Urinary bladder (tissue), 4 donors: ENCODE data around the gene TTC23L. TPM values are rescaled to one million over a fixed set of nuclear protein-coding genes. Genes with fewer than 3 reads are reported as not detected.
"Not testable (repeated sequence)": the region's sequence is repeated elsewhere in the genome, so short reads cannot be mapped to it uniquely, and the experiment has no call there.

Source experiments
- DNase-seq: peaks from one replicate; pipeline ENCODE4 v3.0.0-alpha.2; 2015; ENCODE audit errors: extremely low spot score
- H3K27ac ChIP-seq: one replicate; pipeline ENCODE4 v1.5.1; 2013; ENCODE audit warnings: low read depth, mild to moderate bottlenecking, moderate library complexity
- H3K36me3 ChIP-seq: one replicate; pipeline ENCODE4 v1.6.1; 2013; ENCODE audit warnings: mild to moderate bottlenecking, moderate library complexity; ENCODE audit not compliant: insufficient read depth
- H3K4me1 ChIP-seq: one replicate; pipeline ENCODE4 v1.6.1; 2013; ENCODE audit warnings: mild to moderate bottlenecking, moderate library complexity; ENCODE audit not compliant: insufficient read depth
- H3K4me3 ChIP-seq: one replicate; pipeline ENCODE4 v1.5.1; 2013; ENCODE audit warnings: low read depth, low read length
- WGBS: extraction: QIAGEN DNeasy Blood & Tissue Kit; methylation state at CpG from one replicate; pipeline ENCODE4 v1.1.7; 2013; 5-methylcytosine and 5-hydroxymethylcytosine counted together
- polyA plus RNA-seq: library from polyadenylated mRNA; stranded (reverse); fragments of 200-250 nt; gene quantifications from one replicate; pipeline ENCODE4 v1.2.3, GENCODE V29; 2013
- total RNA-seq: library from RNA; depleted of rRNA; stranded (reverse); fragments of >200 nt; gene quantifications from one replicate; pipeline ENCODE4 v1.2.3, GENCODE V29; 2014
- donor health status: healthy with polysubstance abuse.
- donor health status: healthy.

TTC23L gene
- total and polyA plus RNA-seq, 2 donors: 0.37 to 1.3 TPM

DNA sequence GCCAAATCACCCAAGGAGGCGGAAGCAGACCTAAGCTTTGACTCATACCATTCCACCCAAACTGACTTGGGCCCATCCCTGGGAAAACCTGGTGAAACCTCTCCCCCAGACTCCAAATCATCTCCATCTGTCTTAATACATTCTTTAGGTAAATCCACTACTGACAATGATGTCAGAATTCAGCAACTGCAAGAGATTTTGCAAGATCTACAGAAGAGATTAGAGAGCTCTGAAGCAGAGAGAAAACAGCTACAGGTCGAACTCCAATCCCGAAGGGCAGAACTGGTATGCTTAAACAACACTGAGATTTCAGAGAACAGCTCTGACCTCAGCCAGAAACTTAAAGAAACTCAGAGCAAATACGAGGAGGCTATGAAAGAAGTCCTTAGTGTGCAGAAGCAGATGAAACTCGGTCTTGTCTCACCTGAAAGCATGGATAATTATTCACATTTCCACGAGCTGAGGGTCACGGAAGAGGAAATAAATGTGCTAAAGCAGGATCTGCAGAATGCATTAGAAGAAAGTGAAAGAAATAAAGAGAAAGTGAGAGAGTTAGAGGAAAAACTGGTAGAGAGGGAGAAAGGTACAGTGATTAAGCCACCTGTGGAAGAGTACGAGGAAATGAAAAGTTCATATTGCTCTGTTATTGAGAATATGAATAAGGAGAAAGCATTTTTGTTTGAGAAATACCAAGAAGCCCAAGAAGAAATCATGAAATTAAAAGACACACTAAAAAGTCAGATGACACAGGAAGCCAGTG is 15.8 kb upstream of the TTC23L start:
- no peak for DNase-seq
- H3K27ac ChIP-seq: no peak overlapping the region
- WGBS: 90% methylated on average over 8 of the region's 8 CpGs
- H3K4me1 ChIP-seq: no peaks in the 10 kb centered on the region
- H3K36me3 ChIP-seq: peaks cover 4% of the 10 kb centered on the region
- no peak overlapping the region for H3K4me3 ChIP-seq

DNA sequence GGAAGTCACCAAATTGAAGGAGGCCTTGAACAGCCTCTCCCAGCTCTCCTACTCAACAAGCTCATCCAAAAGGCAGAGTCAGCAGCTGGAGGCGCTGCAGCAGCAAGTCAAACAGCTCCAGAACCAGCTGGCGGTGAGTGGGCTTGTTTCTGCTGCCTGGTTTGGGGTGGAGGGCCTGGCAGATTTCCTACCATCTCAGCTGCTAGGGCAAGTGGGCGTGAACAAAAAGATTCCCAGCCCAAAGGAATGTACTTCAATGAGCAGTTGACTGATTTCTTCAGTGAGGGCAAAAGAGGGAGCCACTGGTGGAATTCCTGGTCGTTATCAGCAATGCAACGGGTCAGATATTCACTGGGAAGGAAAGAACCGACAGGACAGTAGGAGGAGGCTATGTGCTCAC is 12.6 kb upstream of the TTC23L start:
- no peak for DNase-seq
- Histone ChIP-seq H3K4me3 (no peak overlapping the region), H3K36me3 (peaks cover 4% of the 10 kb centered on the region), H3K4me1 (no peaks in the 10 kb centered on the region), H3K27ac (no peak overlapping the region)
- WGBS: 78% methylated on average over 6 of the region's 6 CpGs

DNA sequence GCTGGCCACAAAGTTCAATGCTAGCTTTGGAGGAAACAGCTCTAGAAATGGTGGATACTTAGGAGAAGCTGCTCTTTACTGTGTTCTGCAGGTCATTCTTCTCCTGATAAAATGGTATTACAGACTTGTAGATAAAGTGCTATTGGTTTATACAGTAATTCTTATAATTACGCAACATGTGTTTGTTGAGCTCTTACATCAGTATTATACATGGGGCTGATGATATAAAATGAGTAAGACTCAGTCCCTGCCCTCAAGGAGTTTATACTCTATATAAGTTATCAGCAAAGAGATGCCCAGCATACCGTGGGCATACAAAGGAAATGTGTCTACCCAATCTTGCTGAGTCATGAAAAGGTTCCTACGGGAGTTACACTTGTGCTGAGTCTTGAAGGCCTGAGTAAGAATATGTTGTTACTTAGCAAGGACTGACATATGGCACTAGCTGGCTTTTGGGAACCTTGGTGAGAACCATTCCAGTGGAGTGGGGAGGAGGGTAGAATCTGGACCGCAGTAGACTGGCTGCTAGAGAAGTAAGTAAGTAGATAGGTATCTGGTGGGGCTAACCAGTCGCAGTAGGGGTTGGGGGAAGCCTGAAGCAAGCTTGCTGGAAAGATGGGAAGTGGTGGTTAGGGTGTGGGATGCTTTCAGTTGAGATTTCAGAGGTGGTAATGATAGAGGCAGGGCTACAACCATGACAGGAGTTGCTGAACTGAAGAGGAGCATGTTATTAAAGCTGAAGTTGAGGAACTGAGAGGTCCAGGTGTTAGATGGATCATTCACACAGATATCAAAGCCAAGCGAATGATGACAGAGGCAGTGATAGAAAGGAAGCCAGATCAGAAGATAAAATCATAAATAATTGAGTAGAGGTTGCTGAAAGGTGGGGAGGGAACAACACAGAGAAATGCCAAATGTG is 11.1 kb upstream of the TTC23L start:
- 94% methylated on average over 6 of the region's 6 CpGs for WGBS
- no peaks in the 10 kb centered on the region for H3K4me1 ChIP-seq
- DNase-seq: no peak
- H3K27ac ChIP-seq: no peak overlapping the region
- H3K4me3 ChIP-seq: no peak overlapping the region
- H3K36me3 ChIP-seq: peaks cover 4% of the 10 kb centered on the region

DNA sequence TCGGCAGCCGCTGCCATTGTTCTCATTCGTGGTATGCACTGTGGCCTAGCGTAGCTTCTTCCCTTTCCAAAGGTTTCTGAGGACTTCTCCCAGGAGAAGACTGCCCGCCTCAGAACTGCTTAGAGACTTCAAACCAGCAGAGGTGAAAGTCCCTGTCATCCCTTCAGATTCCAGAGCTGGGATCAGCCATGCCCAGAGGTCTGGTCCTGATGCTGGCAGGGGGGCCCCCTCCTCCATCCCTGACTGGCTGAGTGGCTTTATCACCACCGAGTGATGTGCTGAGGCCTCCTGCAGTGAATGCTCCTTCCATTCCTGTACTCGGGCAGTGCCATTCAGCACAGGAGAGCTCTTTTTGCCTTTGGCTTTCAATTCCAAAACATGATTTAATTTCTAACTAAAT is 8.1 kb upstream of the TTC23L start:
- 71% methylated on average over 7 of the region's 7 CpGs for WGBS
- not testable (repeated sequence) for H3K36me3 ChIP-seq

GRCh38 chr5:34831303-34831702 is 7.7 kb upstream of the TTC23L start:
- no peak overlapping the region for H3K4me3 ChIP-seq

More for the DNA sequence above, 8.1 kb upstream of the TTC23L start:
- not testable (repeated sequence) for H3K27ac ChIP-seq, H3K4me3 ChIP-seq, DNase-seq, H3K4me1 ChIP-seq

GRCh38 chr5:34832568-34832967 is 6.4 kb upstream of the TTC23L start:
- Histone ChIP-seq H3K4me3 (no peak overlapping the region), H3K27ac (no peak overlapping the region), H3K4me1 (no peaks in the 10 kb centered on the region), H3K36me3 (no peaks in the 10 kb centered on the region)
- no peak for DNase-seq
- 86% methylated on average over 5 of the region's 5 CpGs for WGBS

More at GRCh38 chr5:34831303-34831702, 7.7 kb upstream of the TTC23L start:
- no peak for DNase-seq
- Histone ChIP-seq H3K36me3 (peaks cover 3% of the 10 kb centered on the region), H3K4me1 (no peaks in the 10 kb centered on the region), H3K27ac (no peak overlapping the region)

DNA sequence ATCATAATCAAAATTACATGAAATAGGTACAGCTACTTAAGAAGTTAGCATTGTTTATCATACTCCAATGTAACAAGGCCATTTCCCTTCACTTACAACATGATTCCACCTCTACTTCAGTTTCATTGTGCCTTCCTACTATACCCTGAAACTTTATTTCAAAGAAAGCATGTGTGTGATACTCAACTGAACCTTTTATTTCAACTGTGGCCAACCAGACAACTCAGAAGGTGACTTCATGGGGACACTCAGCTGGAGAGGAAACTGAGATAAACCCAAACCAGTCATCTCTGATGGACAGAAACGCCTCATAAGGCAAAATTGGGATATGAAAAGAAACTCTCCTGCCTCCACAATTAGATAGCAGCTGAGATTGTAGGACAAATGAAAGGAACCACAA is 5.9 kb upstream of the TTC23L start:
- no peaks in the 10 kb centered on the region for H3K36me3 ChIP-seq
- no peak for DNase-seq
- 91% methylated on average over 1 of the region's 1 CpG for WGBS
- no peaks in the 10 kb centered on the region for H3K4me1 ChIP-seq
- H3K4me3 ChIP-seq: no peak overlapping the region
- H3K27ac ChIP-seq: no peak overlapping the region

- no peak overlapping the region for H3K4me3 ChIP-seq
- H3K4me1 ChIP-seq: no peaks in the 10 kb centered on the region
- DNase-seq: no peak
- 74% methylated on average over 9 of the region's 9 CpGs for WGBS
- H3K36me3 ChIP-seq: no peaks in the 10 kb centered on the region
- H3K27ac ChIP-seq: no peak overlapping the region
Measured at GRCh38 chr5:34833976-34834793, 4.8 kb upstream of the TTC23L start.

DNA sequence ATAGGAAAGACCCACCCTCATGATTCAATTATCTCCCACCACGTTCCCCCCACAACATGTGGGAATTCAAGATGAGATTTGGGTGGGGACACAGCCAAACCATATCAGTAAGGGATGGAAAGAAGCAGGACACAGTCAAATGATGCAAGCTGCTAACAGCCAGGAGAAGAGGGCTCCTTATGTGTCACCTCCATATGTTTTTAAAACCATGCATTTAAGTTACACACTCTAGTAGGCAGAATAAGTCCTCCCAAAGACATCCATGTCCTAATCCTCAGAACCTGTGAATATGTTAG is 4.2 kb upstream of the TTC23L start:
- no peak for DNase-seq
- no peaks in the 10 kb centered on the region for H3K36me3 ChIP-seq
- H3K4me3 ChIP-seq: no peak overlapping the region
- no peak overlapping the region for H3K27ac ChIP-seq
- no peaks in the 10 kb centered on the region for H3K4me1 ChIP-seq
- 92% methylated on average over 1 of the region's 1 CpG for WGBS

DNA sequence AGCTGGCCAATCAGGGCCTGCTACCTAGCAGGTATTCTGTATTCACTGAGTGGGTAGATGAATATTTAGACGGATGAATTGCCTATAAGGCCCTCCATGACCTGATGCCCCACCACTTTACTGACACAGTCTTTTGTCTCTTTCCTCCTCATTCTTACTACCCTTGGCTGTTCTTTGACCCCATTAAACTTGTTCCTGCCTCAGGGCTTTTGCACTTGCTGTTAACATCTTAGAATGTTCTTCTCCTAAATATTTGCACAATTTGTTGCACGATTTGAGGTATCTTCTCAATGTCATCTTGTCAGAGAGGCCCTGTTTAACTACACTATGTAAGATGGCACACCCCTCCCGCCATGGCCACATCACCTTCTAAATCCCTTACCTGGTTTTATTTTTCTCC is 3.3 kb upstream of the TTC23L start:
- 89% methylated on average over 3 of the region's 3 CpGs for WGBS
- Histone ChIP-seq H3K4me1 (no peaks in the 10 kb centered on the region), H3K27ac (no peak overlapping the region), H3K4me3 (no peak overlapping the region), H3K36me3 (no peaks in the 10 kb centered on the region)
- DNase-seq: no peak

- H3K4me3 ChIP-seq: no peak overlapping the region
- WGBS: 85% methylated on average over 2 of the region's 2 CpGs
- DNase-seq: no peak
Measured at GRCh38 chr5:34841816-34842215, 2.9 kb downstream of the TTC23L start.

DNA sequence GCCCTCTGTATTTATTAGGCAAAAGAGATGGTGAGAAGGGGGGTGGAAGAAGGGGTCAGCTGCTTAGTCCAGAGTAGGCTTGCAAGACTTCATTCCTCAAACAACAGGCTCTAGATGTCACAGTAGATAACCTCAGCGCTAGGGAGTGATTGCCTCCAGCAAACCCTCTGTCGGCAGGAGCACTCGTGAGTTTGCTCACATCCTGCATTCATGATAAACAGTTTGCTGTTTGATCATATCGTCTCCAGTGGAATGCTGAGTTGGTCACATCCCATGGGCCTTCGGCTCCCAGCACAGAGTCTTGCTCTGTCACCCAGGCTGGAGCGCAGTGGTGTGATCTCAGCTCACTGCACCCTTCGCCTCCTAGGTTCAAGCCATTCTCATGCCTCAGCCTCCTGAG is 3.6 kb downstream of the TTC23L start:
- Histone ChIP-seq H3K4me1 (no peaks in the 10 kb centered on the region), H3K36me3 (no peaks in the 10 kb centered on the region), H3K27ac (no peak overlapping the region), H3K4me3 (no peak overlapping the region)
- DNase-seq: no peak
- 84% methylated on average over 7 of the region's 7 CpGs for WGBS

More at GRCh38 chr5:34841816-34842215, 2.9 kb downstream of the TTC23L start:
- H3K36me3 ChIP-seq: no peaks in the 10 kb centered on the region
- H3K27ac ChIP-seq: no peak overlapping the region
- H3K4me1 ChIP-seq: no peaks in the 10 kb centered on the region

- Histone ChIP-seq H3K36me3 (no peaks in the 10 kb centered on the region), H3K4me1 (no peaks in the 10 kb centered on the region), H3K4me3 (no peak overlapping the region), H3K27ac (no peak overlapping the region)
- WGBS: 69% methylated on average over 2 of the region's 2 CpGs
- DNase-seq: no peak
Measured at GRCh38 chr5:34843497-34843896, 4.5 kb downstream of the TTC23L start.
